ENCODE results near the gene SASS6. TPM values are rescaled to one million over a fixed set of nuclear protein-coding genes. Genes with fewer than 3 reads are reported as not detected.

Gene SASS6
- total RNA-seq, result 0.98 and 1.0 TPM in 2 replicates

GRCh38 chr1:100132566-100133477 lies at the start of gene SASS6, which contains the start of gene TRMT13:
SASS6 (minus strand) TSS chr1:100132930; CDS start chr1:100132814, 116 bp downstream.
TRMT13 (plus strand) TSS chr1:100133163; CDS start chr1:100133169, 6 bp downstream.

GRCh38 chr1:100178091-100178490 lies 45.4 kb upstream of the SASS6 start, which contains the start of gene LRRC39:
LRRC39 (minus strand) TSS chr1:100178256; CDS start chr1:100168516, 9,740 bp downstream.

Other genes with a start within 250 kb of the SASS6 start
- gene SLC35A3, start 162.9 kb downstream of the SASS6 start, total RNA-seq, result 19.7 and 20.6 TPM in 2 replicates
- 7.4 and 12.1 TPM in 2 replicates for gene TRMT13, start 233 bp upstream of the SASS6 start, total RNA-seq
- 0.34 and 0.43 TPM in 2 replicates for gene LRRC39, start 45.3 kb upstream of the SASS6 start, total RNA-seq
- 5.7 and 5.9 TPM in 2 replicates for gene DBT, start 116.9 kb upstream of the SASS6 start, total RNA-seq
- 37.4 and 39.3 TPM in 2 replicates for gene RTCA, start 133.3 kb upstream of the SASS6 start, total RNA-seq
- gene CDC14A, start 219.6 kb upstream of the SASS6 start, total RNA-seq, result 7.6 and 9.0 TPM in 2 replicates

Data from dermis lymphatic vessel endothelial cell (primary cell).